Spleen (tissue), 7 donors: ENCODE data around the gene SNX17.

ENCODE experiments used
- CTCF ChIP-seq, 11 experiments: fragments of 200-600 bp in 7 of 11; fragments of 450-650 bp in 4 of 11; sonication (generic) in 4 of 11; IDR thresholded peaks in 8 of 11; conservative IDR thresholded peaks in 3 of 11; 1 replicate in 7 of 11; 2 replicates in 4 of 11; pipeline versions ENCODE4 v1.4.0 to v1.8.0; 2016 to 2021; ENCODE audit warnings: antibody characterized with exemption in 11 of 11, inconsistent platforms in 4 of 11, mild to moderate bottlenecking in 1 of 11
- POLR2A ChIP-seq, 3 donors: fragments of 450-650 bp; IDR thresholded peaks; one replicate each; pipeline ENCODE4 v1.5.1; 2017; ENCODE audit warnings: antibody characterized with exemption in 3 of 3, mild to moderate bottlenecking in 1 of 3
- POLR2AphosphoS5 ChIP-seq, 3 donors: sonication (generic); formaldehyde crosslinking; IDR thresholded peaks; one replicate each; pipeline ENCODE4 v1.5.1; 2017; ENCODE audit warnings: antibody characterized with exemption in 3 of 3
- donor health status: DM: no; HTN: no; CAD: no; lungs with moderate emphysema.
- donor health status: DM: no; HTN: no; CAD: no.
- donor health status: DM: no; HTN: no; CAD: no.

DNA sequence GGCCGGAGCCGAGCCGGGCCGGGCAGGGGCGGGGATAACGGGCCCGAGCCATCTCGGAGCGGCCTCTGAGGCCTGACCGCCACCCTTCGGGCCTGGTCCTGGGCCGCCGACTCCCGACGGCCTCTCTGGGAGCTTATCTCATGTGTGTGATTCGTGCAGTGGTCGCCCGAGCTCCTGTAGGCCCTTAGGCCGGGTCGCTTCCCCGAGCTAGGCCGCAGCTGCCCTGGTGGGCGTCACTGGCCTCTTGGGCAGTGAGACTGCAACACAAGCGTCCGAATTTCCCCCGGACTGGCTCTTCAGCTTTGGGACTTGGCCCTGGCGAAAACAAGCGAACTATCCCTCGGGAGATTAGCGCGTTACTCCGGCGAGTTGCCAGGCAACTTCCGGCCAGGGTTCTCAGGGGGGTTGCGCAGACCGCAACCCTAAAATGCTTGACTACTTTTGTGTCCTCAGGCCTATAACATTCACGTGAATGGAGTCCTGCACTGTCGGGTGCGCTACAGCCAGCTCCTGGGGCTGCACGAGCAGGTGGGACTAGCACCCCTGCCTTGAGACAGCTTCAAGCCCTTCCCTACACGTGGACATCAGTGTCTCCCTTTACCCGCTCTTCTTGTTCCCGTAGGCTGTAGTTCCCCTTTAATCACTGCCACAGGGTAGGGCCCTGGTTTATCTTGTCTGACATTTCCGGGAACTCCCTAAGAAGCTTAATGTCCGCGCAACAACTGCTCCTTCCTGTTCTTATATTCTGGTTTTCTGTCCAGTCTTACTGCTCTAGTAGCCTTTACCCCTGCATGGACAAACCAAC lies 602 bp downstream of the SNX17 start:
- peak in 2 of 3 donors; percentile 43 to 47 for TF ChIP-seq POLR2AphosphoS5 (IDR thresholded peaks at IDR 0.05)
- TF ChIP-seq CTCF (IDR thresholded peaks at IDR 0.05 in 8 of 11, conservative IDR thresholded peaks at IDR 0.05 in 3 of 11), result no peak
- no peak for TF ChIP-seq POLR2A (IDR thresholded peaks at IDR 0.05)
